ENCODE measurements around the gene REV3L.
"Not testable (repeated sequence)": the region's sequence is repeated elsewhere in the genome, so short reads cannot be mapped to it uniquely, and the experiment has no call there.

Gene REV3L

DNA sequence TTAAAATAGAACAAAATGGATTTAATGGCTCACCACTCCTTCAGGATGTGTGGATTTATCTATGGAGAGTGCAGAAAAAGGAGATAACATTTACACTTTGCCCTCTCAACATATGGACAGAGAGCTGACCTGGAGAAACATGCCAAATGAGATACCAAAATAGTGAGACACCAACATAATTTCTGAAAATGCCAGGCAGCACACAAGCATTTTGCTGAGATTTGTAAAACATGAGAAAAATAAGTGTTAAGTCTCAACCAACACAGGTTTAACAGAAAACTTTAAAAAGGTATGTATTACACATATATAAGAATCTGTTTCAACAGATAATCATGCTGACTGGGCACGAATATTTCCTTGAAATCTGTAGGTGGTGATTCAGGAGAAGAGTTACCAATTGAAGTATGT is 145.2 kb downstream of the REV3L start:
- H3K27ac ChIP-seq (ENCODE audit: low read depth, low read length) = no peak overlapping the region
- H3K27me3 ChIP-seq (ENCODE audit: control insufficient read depth, insufficient read depth, low read length) = no peaks in the 10 kb centered on the region
- H3K4me1 ChIP-seq (ENCODE audit: control insufficient read depth, insufficient read depth, low read length) = peaks cover 17% of the 10 kb centered on the region
- H3K36me3 ChIP-seq (ENCODE audit: control insufficient read depth, insufficient read depth, low read length) = 0 out of 2 replicates have a peak, but pooled peaks cover under 1% of the 10 kb centered on the region
- no peak overlapping the region for H3K9ac ChIP-seq (ENCODE audit: low read depth, low read length)
- H3K4me3 ChIP-seq (ENCODE audit: low read depth, low read length) = no peak overlapping the region
- no peaks in the 10 kb centered on the region for H3K9me3 ChIP-seq (ENCODE audit: control insufficient read depth, insufficient read depth, low read length)

DNA sequence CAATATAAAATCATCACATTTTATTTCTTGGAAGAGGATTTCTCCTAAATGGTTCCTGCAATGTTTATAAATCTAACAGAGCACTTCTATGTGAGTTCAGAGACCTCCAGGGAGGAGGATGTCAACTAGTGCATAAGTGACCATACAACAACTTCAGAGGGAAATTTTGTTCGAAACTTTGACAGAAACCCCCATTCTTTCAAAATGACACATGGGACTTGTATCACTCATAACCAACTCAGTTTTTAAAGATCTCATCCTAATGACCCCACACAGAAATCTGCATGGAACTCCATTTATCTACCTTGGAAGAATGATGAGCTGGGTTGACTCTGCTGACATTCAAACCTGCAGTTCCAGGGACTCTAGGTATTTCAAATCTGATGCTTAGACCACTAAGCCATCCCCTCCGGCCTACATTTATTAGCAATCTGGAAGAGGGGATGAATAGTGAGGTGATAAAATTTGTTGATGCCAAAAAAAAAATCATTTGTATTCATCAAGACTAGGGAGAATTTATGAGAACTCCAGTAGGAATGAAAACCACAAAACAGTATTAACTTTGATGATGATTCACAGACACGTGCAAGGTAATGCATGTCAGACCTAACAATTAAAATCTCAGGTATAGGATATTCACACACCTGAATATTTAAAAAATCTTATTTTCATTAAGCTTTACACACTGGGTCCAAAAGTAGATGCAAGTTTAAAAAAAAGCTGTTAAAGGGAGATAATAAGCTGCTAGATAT is 153.0 kb downstream of the REV3L start:
- no peaks in the 10 kb centered on the region for H3K27me3 ChIP-seq (ENCODE audit: control insufficient read depth, insufficient read depth, low read length)
- H3K36me3 ChIP-seq (ENCODE audit: control insufficient read depth, insufficient read depth, low read length) = peaks cover 4% of the 10 kb centered on the region; the same call in 1 of the 2 replicates
- H3K9ac ChIP-seq (ENCODE audit: low read depth, low read length) = no peak overlapping the region
- H3K4me1 ChIP-seq (ENCODE audit: control insufficient read depth, insufficient read depth, low read length) = no peaks in the 10 kb centered on the region
- no peak overlapping the region for H3K4me3 ChIP-seq (ENCODE audit: low read depth, low read length)
- no peaks in the 10 kb centered on the region for H3K9me3 ChIP-seq (ENCODE audit: control insufficient read depth, insufficient read depth, low read length)
- H3K27ac ChIP-seq (ENCODE audit: low read depth, low read length) = no peak overlapping the region

- Histone ChIP-seq H3K4me1 (ENCODE audit: control insufficient read depth, insufficient read depth, low read length) (no peaks in the 10 kb centered on the region), H3K9me3 (ENCODE audit: control insufficient read depth, insufficient read depth, low read length) (no peaks in the 10 kb centered on the region), H3K4me3 (ENCODE audit: low read depth, low read length) (no peak overlapping the region), H3K27me3 (ENCODE audit: control insufficient read depth, insufficient read depth, low read length) (no peaks in the 10 kb centered on the region), H3K27ac (ENCODE audit: low read depth, low read length) (no peak overlapping the region), H3K9ac (ENCODE audit: low read depth, low read length) (no peak overlapping the region), H3K36me3 (ENCODE audit: control insufficient read depth, insufficient read depth, low read length) (peaks cover 4% of the 10 kb centered on the region; the same call in 1 of the 2 replicates)
Observed at GRCh38 chr6:111326563-111326962, 156.5 kb downstream of the REV3L start.

DNA sequence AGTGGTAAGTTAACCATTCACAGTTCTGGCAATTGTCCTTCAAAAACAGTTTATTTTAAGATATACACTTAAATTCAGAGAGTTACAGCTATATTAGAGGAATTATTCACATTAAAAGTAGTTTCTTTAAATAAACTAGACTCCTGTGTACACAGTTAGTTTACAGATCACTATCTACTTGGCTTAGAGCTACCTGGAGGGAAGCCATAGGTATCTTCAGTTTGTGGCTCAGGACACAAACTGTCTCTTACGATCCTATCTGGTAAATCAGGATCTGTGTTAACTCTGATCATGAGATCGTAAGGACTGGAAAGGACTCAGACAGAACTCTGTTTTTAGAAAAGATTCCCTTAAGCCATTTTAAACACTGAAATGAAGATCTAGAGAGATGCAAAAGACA is 160.9 kb downstream of the REV3L start:
- Histone ChIP-seq H3K4me1 (ENCODE audit: control insufficient read depth, insufficient read depth, low read length) (no peaks in the 10 kb centered on the region), H3K36me3 (ENCODE audit: control insufficient read depth, insufficient read depth, low read length) (peaks cover 4% of the 10 kb centered on the region; the same call in 1 of the 2 replicates), H3K27ac (ENCODE audit: low read depth, low read length) (no peak overlapping the region), H3K9me3 (ENCODE audit: control insufficient read depth, insufficient read depth, low read length) (no peaks in the 10 kb centered on the region), H3K27me3 (ENCODE audit: control insufficient read depth, insufficient read depth, low read length) (no peaks in the 10 kb centered on the region), H3K4me3 (ENCODE audit: low read depth, low read length) (no peak overlapping the region), H3K9ac (ENCODE audit: low read depth, low read length) (no peak overlapping the region)

DNA sequence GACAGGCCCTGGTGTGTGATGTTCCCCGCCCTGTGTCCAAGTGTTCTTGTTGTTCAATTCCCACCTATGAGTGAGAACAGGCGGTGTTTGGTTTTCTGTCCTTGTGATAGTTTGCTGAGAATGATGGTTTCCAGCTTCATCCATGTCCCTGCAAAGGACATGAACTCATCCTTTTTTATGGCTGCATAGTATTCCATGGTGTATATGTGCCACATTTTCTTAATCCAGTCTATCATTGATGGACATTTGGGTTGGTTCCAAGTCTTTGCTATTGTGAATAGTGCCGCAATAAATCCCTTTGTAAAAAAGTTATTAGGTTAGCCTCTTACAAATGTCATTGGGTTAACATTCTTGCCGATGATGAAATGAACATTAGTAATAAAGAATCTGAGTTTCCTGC is 175.1 kb downstream of the REV3L start:
- H3K9me3 ChIP-seq (ENCODE audit: control insufficient read depth, insufficient read depth, low read length); H3K9ac ChIP-seq (ENCODE audit: low read depth, low read length); H3K4me1 ChIP-seq (ENCODE audit: control insufficient read depth, insufficient read depth, low read length); H3K27me3 ChIP-seq (ENCODE audit: control insufficient read depth, insufficient read depth, low read length); H3K4me3 ChIP-seq (ENCODE audit: low read depth, low read length); H3K27ac ChIP-seq (ENCODE audit: low read depth, low read length): not testable (repeated sequence)
- peaks cover 14% of the 10 kb centered on the region for H3K36me3 ChIP-seq (ENCODE audit: control insufficient read depth, insufficient read depth, low read length)

DNA sequence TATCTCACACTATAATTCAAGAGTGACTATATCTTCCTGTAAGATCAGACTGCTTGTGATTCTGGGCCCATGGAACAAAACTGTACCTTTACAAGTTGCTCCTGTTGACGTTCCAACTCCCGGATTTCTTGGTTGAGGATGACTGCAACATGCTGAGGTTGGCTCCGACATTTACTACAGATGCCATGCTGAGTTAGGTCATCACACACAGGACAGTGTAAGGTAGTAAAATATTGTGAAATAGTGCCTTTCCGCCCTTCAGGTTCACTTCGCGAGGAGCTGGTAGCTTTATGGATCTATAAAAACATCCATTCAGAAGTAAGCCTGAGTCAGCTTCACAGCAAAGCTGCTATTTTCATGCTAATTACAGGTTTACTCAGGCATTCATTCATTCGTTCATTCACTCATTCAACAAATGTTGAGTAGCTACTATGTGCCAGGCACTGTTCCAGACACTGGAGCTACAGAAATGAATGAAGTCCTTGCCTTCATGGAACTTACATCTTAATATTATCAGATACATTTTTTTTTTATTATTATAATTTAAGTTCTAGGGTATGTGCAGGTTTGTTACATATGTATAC is 175.7 kb downstream of the REV3L start:
- no peak overlapping the region for H3K4me3 ChIP-seq (ENCODE audit: low read depth, low read length)
- no peaks in the 10 kb centered on the region for H3K27me3 ChIP-seq (ENCODE audit: control insufficient read depth, insufficient read depth, low read length)
- peaks cover 14% of the 10 kb centered on the region for H3K36me3 ChIP-seq (ENCODE audit: control insufficient read depth, insufficient read depth, low read length)
- no peaks in the 10 kb centered on the region for H3K4me1 ChIP-seq (ENCODE audit: control insufficient read depth, insufficient read depth, low read length)
- no peaks in the 10 kb centered on the region for H3K9me3 ChIP-seq (ENCODE audit: control insufficient read depth, insufficient read depth, low read length)
- no peak overlapping the region for H3K9ac ChIP-seq (ENCODE audit: low read depth, low read length)
- no peak overlapping the region for H3K27ac ChIP-seq (ENCODE audit: low read depth, low read length)

- no peaks in the 10 kb centered on the region for H3K4me1 ChIP-seq (ENCODE audit: control insufficient read depth, insufficient read depth, low read length)
- no peak overlapping the region for H3K9ac ChIP-seq (ENCODE audit: low read depth, low read length)
- H3K27me3 ChIP-seq (ENCODE audit: control insufficient read depth, insufficient read depth, low read length) = no peaks in the 10 kb centered on the region
- peaks cover 14% of the 10 kb centered on the region for H3K36me3 ChIP-seq (ENCODE audit: control insufficient read depth, insufficient read depth, low read length)
- H3K4me3 ChIP-seq (ENCODE audit: low read depth, low read length) = no peak overlapping the region
- H3K9me3 ChIP-seq (ENCODE audit: control insufficient read depth, insufficient read depth, low read length) = no peaks in the 10 kb centered on the region
- no peak overlapping the region for H3K27ac ChIP-seq (ENCODE audit: low read depth, low read length)
Observed at GRCh38 chr6:111306104-111306888, 176.7 kb downstream of the REV3L start.

DNA sequence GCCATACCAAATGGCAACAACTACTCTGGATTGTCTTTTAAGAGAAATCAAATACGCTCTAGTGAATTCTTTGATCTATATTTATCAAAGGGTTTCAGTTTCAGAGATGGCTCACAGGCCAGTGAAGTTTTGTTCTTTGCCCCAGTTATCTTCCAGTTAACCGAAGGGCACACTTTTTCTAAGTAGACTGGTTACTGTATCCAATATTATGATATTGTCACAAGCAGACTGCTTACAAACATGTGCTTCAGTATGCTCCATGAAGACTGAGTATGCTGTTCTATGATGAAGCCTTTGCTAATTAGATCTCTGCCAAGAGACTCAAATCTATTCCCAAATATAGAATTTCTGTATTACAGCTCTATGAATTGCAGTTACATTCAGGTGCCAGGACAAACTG is 181.1 kb downstream of the REV3L start:
- no peaks in the 10 kb centered on the region for H3K4me1 ChIP-seq (ENCODE audit: control insufficient read depth, insufficient read depth, low read length)
- H3K27me3 ChIP-seq (ENCODE audit: control insufficient read depth, insufficient read depth, low read length) = no peaks in the 10 kb centered on the region
- no peak overlapping the region for H3K9ac ChIP-seq (ENCODE audit: low read depth, low read length)
- peaks cover 8% of the 10 kb centered on the region; the same call in 1 of the 2 replicates for H3K36me3 ChIP-seq (ENCODE audit: control insufficient read depth, insufficient read depth, low read length)
- H3K27ac ChIP-seq (ENCODE audit: low read depth, low read length) = no peak overlapping the region
- H3K9me3 ChIP-seq (ENCODE audit: control insufficient read depth, insufficient read depth, low read length) = no peaks in the 10 kb centered on the region
- no peak overlapping the region for H3K4me3 ChIP-seq (ENCODE audit: low read depth, low read length)

- H3K36me3 ChIP-seq (ENCODE audit: control insufficient read depth, insufficient read depth, low read length); H3K9me3 ChIP-seq (ENCODE audit: control insufficient read depth, insufficient read depth, low read length); H3K4me3 ChIP-seq (ENCODE audit: low read depth, low read length); H3K9ac ChIP-seq (ENCODE audit: low read depth, low read length); H3K27me3 ChIP-seq (ENCODE audit: control insufficient read depth, insufficient read depth, low read length); H3K4me1 ChIP-seq (ENCODE audit: control insufficient read depth, insufficient read depth, low read length); H3K27ac ChIP-seq (ENCODE audit: low read depth, low read length): not testable (repeated sequence)
Observed at GRCh38 chr6:111300938-111301800, 181.8 kb downstream of the REV3L start.

DNA sequence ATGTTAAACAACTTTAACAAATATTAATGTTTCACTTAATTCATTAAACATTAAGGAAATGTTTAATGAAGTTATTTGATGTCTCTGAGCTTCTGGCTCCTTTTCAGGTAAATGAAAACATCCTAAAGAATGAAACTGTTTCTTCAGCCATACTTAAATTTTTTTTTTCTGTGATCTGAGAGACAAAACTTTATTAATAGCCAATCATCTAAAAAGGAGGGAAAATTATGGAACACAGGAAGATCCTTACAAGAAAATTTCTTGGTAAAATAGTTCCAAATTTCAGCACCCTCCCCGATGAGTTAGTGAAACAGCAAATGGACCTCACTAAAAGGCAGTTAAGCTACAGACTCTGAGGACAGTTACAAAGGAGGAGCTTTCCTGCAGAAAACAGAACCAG is 185.2 kb downstream of the REV3L start:
- Histone ChIP-seq H3K36me3 (ENCODE audit: control insufficient read depth, insufficient read depth, low read length) (peaks cover 11% of the 10 kb centered on the region; the same call in 1 of the 2 replicates), H3K27me3 (ENCODE audit: control insufficient read depth, insufficient read depth, low read length) (no peaks in the 10 kb centered on the region), H3K9me3 (ENCODE audit: control insufficient read depth, insufficient read depth, low read length) (no peaks in the 10 kb centered on the region), H3K9ac (ENCODE audit: low read depth, low read length) (no peak overlapping the region), H3K4me3 (ENCODE audit: low read depth, low read length) (no peak overlapping the region), H3K4me1 (ENCODE audit: control insufficient read depth, insufficient read depth, low read length) (no peaks in the 10 kb centered on the region), H3K27ac (ENCODE audit: low read depth, low read length) (no peak overlapping the region)

Data from HUES48 (cell line).